ENCODE data around the gene NPDC1.

GRCh38 chr9:137016436-137016835, 29.5 kb downstream of the NPDC1 start:
- no peak for TF ChIP-seq CTCF (IDR thresholded peaks at IDR 0.05 in 4 of 5, conservative IDR thresholded peaks at IDR 0.05 in 1 of 5)
- no peak for TF ChIP-seq POLR2A (IDR thresholded peaks at IDR 0.05)
